Activated CD4-positive, alpha-beta T cell treated with anti-CD3 and anti-CD28 coated beads, Interleukin-2, amount 50 U/mL, for 4 hours (primary cell): ENCODE results near the gene RHEX.

Source experiments
- DNase-seq, 2 experiments: peaks; one replicate each; pipeline ENCODE4 v3.0.0-alpha.2; 2020

RHEX gene

GRCh38 chr1:206098242-206098919 lies 45.4 kb downstream of the RHEX start:
- DNase-seq: no peak

DNA sequence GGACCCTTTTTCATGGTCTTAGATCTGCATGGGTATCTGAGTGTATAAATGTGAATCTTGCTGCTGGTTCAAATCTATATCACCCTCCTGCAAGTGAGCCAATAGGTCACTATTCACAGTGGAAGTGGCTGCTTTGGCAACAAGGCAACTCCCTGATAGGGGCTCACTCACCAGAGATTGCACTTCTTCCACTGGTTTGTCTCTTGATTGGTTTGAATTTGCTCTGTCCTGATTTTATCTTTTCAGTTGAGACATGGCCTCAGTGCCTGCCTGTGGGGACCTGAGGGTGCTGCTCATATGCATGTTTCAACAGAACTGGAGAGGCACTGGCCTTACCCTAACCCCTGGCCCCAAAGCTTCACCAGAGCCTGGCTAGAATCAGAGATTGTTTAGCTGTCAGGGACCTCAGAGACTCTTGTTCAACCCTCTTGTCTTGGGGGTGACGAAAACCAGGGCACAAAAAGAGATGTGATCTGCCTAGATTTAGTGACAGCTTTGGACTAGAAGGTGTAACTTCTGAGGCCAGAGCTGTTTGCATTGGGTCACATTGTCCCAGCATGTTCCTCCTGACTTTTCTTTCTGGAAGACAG lies 47.3 kb downstream of the RHEX start:
- DNase-seq: no peak

GRCh38 chr1:206101351-206102045 lies 48.5 kb downstream of the RHEX start:
- DNase-seq: no peak

- DNase-seq: no peak
These were observed 49.4 kb downstream of the RHEX start for GRCh38 chr1:206102292-206102936.

- DNase-seq: no peak
These were observed 51.0 kb downstream of the RHEX start for GRCh38 chr1:206103979-206104378.

- no peak for DNase-seq
These were observed 52.6 kb downstream of the RHEX start for GRCh38 chr1:206105464-206105995.

- DNase-seq: peak; percentile 67 to 75
These were observed 53.6 kb downstream of the RHEX start for GRCh38 chr1:206106328-206107167.

GRCh38 chr1:206107168-206107544 lies 54.2 kb downstream of the RHEX start:
- DNase-seq: no peak

- no peak for DNase-seq
These were observed 55.7 kb downstream of the RHEX start for GRCh38 chr1:206108635-206109034.

- DNase-seq: no peak
These were observed 56.7 kb downstream of the RHEX start for GRCh38 chr1:206109718-206110117.

DNA sequence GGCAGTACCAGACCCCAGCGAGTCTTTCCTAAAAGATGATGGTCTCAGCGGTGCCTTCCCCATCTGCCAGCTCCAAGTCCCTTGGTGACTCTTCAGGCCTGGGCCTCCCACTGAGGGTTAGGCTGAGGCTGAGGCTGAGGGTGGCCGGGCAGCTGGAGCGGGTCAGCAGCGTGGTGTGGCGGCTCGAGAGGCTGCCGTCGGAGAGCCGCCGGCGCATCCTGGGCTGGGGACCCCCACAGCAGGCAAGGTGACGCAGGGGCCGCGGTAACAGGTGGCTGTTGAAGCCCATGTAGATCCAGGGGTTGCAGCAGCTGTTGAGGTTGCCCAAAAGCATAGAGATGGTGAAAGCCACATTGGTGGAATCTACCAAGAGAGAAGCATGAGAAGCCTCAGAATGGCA lies 57.2 kb downstream of the RHEX start:
- no peak for DNase-seq

DNA sequence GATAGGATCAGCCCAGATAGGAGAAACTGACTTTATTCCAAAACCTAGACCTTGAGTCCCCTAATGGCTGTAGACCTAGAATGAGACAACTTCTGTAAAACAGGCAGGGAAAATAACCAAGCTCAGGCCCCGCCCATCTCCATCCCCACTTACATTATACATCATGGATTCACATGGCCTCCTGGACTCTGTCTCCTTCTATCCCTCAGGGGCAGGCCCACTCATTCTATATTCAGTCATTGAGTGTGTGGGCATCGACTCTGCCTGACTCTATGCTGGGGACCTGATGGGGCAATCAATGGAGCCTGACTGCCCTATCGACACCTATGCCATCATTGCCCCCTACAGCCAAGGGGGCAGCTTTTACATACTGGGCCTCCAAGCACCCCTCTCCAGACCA lies 57.8 kb downstream of the RHEX start:
- DNase-seq: no peak

- no peak for DNase-seq
These were observed 58.4 kb downstream of the RHEX start for GRCh38 chr1:206111271-206111927.

DNA sequence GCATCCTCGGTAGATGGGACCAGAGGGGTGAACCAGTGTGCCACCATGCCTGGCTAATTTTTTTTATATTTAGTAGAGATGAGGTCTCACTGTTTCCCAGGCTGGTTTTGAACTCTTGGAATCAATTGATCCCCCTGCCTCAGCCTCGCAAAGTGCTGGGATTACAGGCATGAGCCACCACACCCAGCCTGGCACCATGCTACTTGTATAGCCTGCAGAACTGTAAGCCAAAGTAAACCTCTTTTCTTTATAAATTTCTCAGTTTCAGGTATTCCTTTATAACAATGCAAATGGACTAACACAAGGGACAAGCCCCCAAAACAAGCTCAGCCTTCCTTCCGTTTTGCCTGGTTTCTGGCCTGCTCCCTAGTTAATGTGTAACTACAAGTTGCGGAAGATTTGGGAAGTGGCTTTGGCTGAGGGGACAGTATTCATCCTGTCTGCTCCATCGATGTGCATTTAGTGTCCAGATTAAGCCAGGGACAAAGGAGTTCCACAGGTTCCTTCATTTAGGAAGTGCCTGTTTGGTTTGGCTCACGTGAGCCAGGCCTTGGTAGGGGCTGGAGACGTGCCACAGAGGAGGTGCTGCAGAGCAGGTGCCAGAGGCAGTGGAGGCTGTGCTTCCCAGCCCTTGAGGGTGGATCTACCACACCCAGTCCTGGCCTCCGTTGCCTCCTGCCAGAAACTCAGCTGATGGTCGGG lies 59.8 kb downstream of the RHEX start:
- DNase-seq: no peak

DNA sequence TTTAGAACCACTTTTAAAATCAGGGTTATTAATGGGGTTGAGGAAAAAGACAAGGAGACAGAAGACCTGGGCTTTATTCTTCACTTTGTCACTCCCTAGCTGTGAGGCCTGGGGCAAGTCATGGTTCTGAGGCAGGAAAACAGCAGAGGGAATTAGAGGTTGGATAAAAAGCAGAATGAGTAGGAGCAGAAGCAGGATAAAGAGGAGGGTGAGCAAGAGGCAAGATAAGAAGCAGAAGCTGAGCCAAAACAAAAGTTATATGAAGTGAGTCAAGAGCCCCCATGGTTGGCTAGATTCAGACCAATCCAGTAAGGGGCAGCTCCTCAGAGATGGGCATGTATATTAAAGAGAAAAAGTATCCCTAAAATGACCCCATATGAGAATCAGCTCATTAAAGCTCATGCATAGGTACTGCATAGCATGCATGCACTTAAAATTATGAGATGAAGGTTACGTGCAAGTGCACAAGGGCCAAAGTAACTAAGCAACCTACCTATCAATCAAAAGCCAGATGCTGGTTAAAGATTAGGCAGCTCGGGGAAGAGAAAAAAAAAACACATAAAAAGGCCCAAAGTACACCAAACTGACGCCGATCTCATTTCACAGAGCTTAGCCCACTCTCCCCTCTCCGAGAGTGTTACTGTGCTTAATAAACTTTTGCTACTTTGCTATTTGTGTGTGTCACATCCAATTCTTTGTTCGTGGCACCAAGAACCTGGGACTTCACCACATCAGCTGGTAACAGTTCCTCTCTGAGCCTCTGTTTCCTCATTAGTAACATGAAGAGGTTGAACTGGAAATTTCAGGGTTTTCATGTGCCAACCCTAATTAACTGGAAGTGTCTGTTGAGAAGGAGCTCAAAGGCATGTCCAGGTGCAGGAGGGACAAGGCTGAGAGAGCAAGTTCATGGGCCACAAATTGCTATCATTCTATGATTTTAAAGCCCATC lies 62.0 kb downstream of the RHEX start:
- no peak for DNase-seq

DNA sequence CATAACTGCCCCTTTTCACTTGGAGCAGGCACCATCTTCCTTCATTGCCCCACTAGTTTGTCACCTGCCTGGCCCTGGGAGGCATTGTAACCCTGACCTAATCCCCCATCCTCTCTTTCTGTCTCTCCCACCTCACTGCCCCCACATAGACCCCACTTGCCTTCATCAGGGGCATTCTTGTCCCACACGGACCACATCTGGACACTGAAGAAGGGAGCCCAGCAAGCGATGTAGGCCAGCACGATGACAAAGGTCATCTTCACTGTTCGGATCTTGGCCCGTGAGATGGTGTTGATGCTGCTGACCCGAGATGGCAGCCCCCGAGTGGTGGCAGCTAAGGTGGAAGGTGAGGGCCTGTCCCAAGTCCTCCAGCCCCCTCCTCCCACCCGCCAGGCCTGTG lies 62.8 kb downstream of the RHEX start:
- DNase-seq: no peak

GRCh38 chr1:206116191-206116872 lies 63.4 kb downstream of the RHEX start:
- no peak for DNase-seq

DNA sequence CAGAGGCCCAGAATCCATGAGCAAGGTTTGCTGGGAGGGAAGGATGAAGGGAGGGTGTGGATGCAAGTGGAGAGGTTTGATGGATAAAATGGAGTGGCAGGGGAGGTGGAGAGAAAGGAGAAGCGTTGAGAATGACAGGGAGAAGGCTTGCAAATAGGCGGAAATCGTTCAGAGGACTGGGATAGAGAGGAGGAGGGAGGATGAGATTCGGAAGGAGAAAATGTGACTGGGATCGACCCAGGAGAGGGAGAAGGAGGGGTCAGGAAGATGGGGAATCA lies 63.8 kb downstream of the RHEX start:
- DNase-seq: no peak

DNA sequence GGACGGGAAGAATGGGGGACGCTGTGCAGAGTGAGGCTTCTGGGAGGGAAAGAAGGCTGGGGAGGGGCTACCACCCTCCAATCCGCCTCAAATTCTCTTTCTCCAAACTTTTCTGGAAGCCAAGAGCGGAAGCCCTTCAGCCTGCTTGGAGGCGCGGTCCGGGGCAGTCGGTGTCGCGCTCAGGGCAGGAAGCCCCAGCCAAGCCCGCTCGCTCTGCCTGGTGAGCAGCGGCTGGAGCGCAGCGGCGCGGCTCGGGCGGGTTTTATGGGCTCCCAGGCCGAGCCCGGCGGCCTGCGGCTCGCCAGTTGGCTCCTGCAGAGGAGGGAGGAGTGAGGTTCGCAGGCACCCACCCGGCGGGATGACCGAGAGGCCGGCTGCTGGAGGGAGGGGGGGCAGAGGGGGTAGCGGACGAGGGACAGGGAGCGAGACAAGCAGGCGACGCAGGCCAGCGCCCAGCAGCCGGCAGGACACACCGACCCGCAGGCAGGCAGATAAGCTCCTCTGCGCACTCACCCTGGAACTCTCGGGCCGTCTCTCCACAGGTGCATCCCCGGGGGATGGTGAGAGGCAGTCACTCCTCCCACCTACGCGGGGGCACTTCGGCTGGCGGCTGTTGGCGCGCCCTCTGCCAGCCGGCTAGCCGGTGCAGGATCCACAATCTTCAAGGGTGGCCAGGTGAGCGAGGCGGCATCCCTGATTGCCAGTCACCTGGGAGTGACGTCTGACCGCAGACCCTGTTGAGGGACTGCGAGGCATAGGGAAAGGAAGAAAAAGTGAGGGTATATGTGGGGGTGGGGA lies 64.4 kb downstream of the RHEX start, which contains the start of gene AVPR1B:
TSS of gene AVPR1B (minus strand) at position 238 of the 798 bp plus-strand sequence. CDS start 498 bp downstream, outside the sequence.
- DNase-seq: peak; percentile 8 to 26
